Measurements from ENCODE around the gene ZNF48.

Gene ZNF48

DNA sequence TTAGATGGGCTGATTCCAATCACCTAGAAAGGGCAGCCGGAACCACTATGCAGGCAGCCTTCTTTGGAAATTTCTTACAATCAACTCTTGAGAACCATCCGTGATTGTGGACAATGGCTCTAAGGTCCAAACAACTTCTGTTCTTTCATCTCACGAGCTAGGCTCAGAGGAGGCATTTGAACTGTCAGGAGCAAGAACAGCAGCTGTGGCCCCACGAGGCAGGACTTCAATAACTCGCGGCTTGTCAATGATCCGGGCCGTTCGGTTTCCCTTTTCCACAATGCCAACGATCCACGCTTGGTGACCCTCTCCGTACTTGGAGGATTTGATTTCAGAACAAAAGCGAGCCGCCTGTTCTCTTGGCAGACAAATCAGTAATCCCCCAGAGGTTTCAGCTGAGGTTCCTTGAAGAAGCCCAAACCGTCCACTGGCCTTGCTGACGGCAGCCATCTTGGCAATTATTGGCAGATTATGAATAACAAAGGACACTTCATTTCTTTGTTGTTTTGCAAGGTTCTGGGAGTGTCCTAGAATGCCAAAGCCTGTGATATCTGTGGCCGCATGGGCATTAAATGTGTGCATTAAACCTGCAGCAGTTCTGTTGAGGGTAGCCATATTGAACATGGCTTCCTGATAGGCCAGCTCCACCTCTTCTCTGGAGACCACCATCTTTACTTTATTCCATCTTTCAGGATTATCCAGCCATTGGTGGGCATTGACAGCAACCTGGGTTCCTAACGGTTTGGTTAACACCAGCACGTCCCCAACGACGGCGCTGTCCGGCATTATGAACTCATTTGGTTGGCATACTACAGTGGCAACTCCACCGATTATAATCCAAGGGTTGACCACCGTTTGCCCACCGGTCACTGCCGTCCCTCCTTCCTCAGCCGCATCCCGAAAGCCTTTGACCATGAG lies 49.3 kb downstream of the ZNF48 start:
- no peak for FAIRE-seq

DNA sequence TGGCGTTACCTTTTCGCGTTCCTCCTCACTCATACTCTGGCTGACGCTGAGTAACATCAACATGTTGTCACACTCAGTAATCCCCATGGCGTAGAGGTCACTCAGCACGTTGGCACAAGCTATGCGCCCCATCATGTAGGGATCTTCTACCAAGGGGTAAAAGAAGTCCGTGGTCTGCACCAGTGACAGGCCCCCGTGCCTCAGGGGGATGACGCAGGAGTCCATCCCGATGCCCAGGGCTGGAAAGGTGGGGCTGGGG lies 49.9 kb downstream of the ZNF48 start:
- FAIRE-seq, result no peak

DNA sequence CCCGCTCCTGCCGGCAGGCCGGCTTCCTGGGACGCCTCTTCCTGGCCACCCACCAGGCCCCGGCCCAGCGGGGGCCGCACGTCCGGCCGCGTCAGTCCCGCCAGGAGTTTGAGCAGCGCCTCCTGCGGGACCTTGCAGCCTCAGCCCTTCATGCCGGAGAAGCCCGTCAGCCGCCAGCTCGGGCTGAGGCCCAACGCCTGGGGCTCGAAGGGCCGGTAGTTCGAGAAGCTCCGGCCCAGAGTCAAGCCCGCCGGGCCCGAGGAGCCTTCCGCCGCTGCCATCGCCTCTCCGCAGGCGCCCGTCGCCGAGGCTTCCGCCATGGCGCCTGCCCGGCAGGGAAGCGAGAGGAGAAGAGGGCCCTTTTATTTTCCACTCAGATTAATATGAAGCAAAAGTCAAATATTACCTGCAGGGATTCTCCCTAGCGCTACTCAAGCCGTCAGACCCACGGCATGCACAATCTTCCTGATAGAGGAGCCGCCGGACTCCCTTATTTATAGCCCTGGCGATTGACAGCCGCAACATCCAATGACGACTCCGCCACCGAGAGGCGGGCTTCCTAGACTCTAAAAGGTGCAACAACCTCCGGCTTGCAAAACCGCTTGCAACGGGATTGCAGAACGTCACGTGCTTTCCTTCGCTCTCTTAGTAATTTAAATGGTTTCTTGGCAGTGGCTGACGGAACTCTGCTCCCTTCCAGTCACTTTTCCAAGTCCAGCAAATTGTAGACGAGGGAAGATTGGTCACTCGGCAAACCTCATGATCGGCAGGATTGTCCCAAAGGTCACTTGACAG lies 50.4 kb downstream of the ZNF48 start, which contains the start of gene SEPHS2:
SEPHS2 (minus strand) TSS at position 467 of the 795 bp plus-strand sequence; CDS start at position 320, 147 bp downstream.
- no peak for FAIRE-seq

DNA sequence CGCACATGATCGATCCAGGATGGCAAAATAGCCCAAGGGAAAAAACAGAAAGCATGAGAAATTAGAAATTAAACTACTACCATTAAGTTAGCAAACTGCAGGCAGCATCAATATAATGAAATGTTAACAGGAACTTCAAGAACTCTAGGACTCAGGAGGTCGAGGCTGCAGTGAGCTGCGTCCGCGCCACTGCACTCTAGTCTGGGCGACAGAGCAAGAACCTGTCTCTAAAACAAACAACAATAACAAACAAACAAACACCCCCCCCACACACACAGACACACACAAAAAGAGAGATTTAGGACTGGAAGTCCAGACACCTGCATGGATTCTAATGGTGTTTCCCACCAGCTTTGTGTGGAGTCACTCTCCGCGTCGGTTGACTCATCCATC lies 51.0 kb downstream of the ZNF48 start:
- no peak for FAIRE-seq

DNA sequence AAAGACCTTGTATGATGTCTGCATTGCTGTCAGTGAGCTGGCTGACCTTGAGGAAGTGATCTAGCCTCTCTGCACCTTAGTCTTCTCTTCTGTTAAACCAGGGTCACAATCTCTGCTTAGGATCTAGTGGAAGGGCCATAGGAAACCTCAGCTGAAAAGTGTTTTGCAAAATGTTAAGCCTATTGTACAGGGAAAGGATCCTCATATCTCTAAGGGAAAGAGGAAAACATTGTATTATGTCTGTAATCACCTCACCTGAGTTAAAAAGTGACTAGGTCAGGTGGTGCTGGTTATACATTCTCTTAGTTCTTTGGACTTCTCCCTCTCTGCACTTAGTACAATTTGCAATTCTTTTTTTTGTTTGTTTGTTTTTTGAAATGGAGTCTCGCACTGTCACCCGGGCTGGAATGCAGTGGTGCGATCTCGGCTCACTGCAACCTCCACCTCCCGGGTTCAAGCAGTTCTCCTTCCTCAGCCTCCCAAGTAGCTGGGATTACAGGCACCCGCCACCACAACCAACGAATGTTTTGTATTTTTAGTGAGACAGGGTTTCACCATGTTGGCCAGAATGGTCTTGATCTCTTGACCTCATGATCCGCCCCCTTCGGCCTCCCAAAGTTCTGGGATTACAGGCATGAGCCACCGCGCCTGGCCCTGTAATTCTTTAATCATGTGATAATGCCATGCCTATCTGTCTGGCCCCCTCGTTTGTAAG lies 52.4 kb downstream of the ZNF48 start:
- FAIRE-seq, result no peak

DNA sequence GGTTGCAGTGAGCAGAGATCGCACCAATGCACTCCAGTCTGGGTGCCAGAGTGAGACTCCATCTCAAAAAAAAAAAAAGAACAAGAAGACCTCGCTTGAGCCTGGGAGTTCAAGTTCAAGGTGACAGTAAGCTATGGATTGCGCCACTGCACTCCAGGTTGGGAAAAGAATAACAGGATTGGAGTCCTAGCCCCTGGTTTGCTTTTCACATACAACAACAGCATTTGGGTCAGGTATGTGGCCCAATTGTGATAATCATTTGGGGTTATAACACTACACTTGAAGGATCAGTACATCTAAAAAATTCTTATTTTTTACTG lies 53.9 kb downstream of the ZNF48 start:
- no peak for FAIRE-seq

Data from colon (tissue), 2 donors.